Activated CD8-positive, alpha-beta T cell treated with anti-CD3 and anti-CD28 coated beads, Interleukin-2, amount 10 ng/mL, durations not matched to agents 7 days and 5 days (primary cell): ENCODE data around the gene MAPK8. TPM values are rescaled to one million over a fixed set of nuclear protein-coding genes. Genes with fewer than 3 reads are reported as not detected.
A peak's percentile ranks its signal among the peaks of the same experiment; 100 is the strongest.

ENCODE experiments used
- ATAC-seq: fragments of 150-1000 bp; cut with Tn5 transposase; one replicate; pipeline ENCODE4 v1.10.0; 2021; ENCODE audit warnings: moderate library complexity
- CTCF ChIA-PET: fragments of 350-600 bp; sonication (Branson Sonifier 250); formaldehyde crosslinking; loops from one replicate; lab custom pipeline; 2021; ENCODE audit warnings: antibody characterized with exemption; lab: Charles Lee
- POLR2A ChIA-PET: fragments of 350-600 bp; sonication (Branson Sonifier 250); formaldehyde crosslinking; loops from one replicate; lab custom pipeline; 2021; ENCODE audit warnings: antibody characterized with exemption; lab: Charles Lee
- DNase-seq: peaks from one replicate; pipeline ENCODE4 v3.0.0-alpha.2; 2020
- H3K27ac Mint-ChIP-seq: one replicate; pipeline ENCODE4 v1.8.0; 2021; ENCODE audit warnings: mild to moderate bottlenecking, mixed read lengths
- H3K27me3 Mint-ChIP-seq: one replicate; pipeline ENCODE4 v1.8.0; 2021; ENCODE audit warnings: low read depth, mixed read lengths
- H3K36me3 Mint-ChIP-seq: one replicate; pipeline ENCODE4 v1.8.0; 2021; ENCODE audit warnings: low read depth, mixed read lengths
- H3K4me1 Mint-ChIP-seq: one replicate; pipeline ENCODE4 v1.8.0; 2021; ENCODE audit warnings: low read depth, mixed read lengths
- H3K4me3 Mint-ChIP-seq: one replicate; pipeline ENCODE4 v1.8.0; 2021; ENCODE audit warnings: mild to moderate bottlenecking, mixed read lengths
- H3K9me3 Mint-ChIP-seq: one replicate; pipeline ENCODE4 v1.8.0; 2022; ENCODE audit warnings: mixed read lengths; ENCODE audit not compliant: insufficient read depth
- total RNA-seq, 2 experiments: library from RNA; stranded (reverse); gene quantifications; one replicate each; pipeline ENCODE4 v1.2.3, GENCODE V29; 2021

The MAPK8 gene
- total RNA-seq, 2 experiments from 2014 or later, result 29.4 to 30.7 TPM

DNA sequence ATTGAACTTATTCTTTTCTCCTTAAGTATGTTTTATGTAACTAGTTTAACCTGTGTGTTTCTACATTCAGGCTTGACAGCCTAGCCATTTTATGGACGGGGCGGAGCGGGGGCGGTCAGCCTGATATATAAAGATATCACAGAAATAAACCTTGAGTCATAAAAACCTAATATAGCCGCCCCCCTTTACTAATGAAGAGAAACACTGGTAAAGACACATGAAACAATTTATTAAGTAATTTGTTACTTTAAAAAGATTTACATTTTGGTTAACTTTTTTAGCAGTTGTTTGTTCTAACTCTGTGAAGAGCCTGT, 84.0 kb downstream of the MAPK8 start:
- peaks cover 2% of the 10 kb centered on the region for H3K36me3 Mint-ChIP-seq
- no peak for DNase-seq
- ATAC-seq, result no peak
- H3K27ac Mint-ChIP-seq, result peak overlapping the region; percentile 39
- ChIA-PET CTCF (interaction anchor here (0.8 to 2.0 kb wide), 4 partner anchors 11 to 266 kb away, joined by 3 to 9 read pairs (median 4); no protein-coding TSS in a partner anchor), POLR2A (interaction anchor here (0.7 kb wide), 1 partner anchor 81 kb away, joined by 3 read pairs; no protein-coding TSS in a partner anchor)
- H3K4me1 Mint-ChIP-seq, result peaks cover 36% of the 10 kb centered on the region
- H3K9me3 Mint-ChIP-seq, result no peaks in the 10 kb centered on the region
- no peak overlapping the region for H3K4me3 Mint-ChIP-seq
- no peaks in the 10 kb centered on the region for H3K27me3 Mint-ChIP-seq

DNA sequence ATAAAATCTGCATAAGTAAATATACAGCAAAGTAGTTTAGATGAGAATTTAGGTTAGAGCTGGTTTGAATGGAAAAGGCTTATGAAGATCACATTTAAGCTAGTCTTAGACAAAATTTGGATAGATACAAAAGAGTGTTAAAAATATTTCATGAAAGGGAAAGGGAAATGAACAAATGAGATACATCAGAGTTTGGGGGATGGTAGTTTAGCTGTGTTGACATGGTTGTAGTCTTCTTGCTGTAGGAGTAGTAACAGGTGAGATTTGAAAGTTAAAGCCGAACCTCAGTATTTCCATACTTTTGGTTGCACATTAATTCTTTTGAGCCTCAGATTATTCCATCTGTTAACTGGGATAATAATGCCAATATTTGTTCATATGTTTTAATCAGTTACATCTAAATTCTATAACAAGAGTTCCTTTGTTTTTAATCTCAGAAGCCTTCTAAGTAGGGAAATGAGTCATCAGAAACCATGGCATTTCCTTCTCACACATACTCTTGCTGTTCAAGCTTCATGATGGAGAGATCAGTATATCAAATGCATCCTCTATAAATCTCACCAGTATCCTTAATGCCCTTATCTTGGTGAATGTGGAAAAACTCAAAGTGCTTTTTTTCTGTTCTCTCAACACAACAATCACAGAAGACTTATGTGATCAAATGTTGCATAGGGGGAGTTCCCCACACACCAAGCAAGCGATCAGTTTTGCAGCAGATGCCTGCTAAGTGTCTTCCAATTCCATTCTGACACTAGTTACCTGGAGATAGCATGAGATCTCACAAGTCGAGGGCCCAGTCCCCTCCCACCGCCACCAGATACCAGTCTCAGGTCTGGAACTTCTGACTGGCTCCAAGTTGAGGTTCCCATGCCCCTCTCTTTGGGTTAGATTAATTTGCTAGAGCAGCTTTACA, 84.7 kb downstream of the MAPK8 start:
- POLR2A ChIA-PET, result interaction anchor here (0.7 kb wide), 1 partner anchor 81 kb away, joined by 3 read pairs; no protein-coding TSS in a partner anchor
- CTCF ChIA-PET, result interaction anchor here (0.8 to 2.1 kb wide), 8 partner anchors 8 to 1847 kb away, joined by 3 to 9 read pairs (median 3); no protein-coding TSS in a partner anchor
- H3K4me3 Mint-ChIP-seq, result peak overlapping the region; percentile 13
- H3K27me3 Mint-ChIP-seq, result no peaks in the 10 kb centered on the region
- H3K4me1 Mint-ChIP-seq, result peaks cover 36% of the 10 kb centered on the region
- DNase-seq, result no peak
- ATAC-seq, result peak; percentile 81
- H3K27ac Mint-ChIP-seq, result peak overlapping the region; percentile 39
- H3K36me3 Mint-ChIP-seq, result peaks cover 2% of the 10 kb centered on the region
- no peaks in the 10 kb centered on the region for H3K9me3 Mint-ChIP-seq

DNA sequence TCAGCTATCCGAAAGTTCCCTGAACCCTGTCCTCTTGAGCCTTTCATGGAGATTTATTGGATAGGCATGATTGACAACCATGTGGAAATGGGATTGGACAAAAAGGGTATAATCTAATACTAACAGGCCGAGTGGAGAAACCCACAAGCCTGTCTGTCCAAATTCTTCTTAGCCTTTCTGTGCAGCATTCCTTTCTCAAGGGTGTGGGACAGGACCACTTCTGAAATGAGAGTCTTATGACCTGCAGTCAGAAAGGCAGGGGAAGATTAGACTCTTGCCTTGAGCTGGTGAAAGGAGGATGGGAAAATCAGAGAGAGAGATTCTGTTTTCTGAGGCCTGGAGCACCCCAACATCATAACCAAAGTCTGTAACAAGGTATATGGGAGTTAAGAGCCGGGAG, 85.5 kb downstream of the MAPK8 start:
- ATAC-seq (no peak), DNase-seq (no peak)
- CTCF ChIA-PET, result interaction anchor here (1.0 to 2.1 kb wide), 4 partner anchors 9 to 1848 kb away, joined by 3 to 6 read pairs (median 3); no protein-coding TSS in a partner anchor
- peaks cover 36% of the 10 kb centered on the region for H3K4me1 Mint-ChIP-seq
- H3K9me3 Mint-ChIP-seq, result no peaks in the 10 kb centered on the region
- POLR2A ChIA-PET, result no interaction called here
- H3K27ac Mint-ChIP-seq, result no peak overlapping the region
- no peak overlapping the region for H3K4me3 Mint-ChIP-seq
- H3K27me3 Mint-ChIP-seq, result no peaks in the 10 kb centered on the region
- peaks cover 2% of the 10 kb centered on the region for H3K36me3 Mint-ChIP-seq

DNA sequence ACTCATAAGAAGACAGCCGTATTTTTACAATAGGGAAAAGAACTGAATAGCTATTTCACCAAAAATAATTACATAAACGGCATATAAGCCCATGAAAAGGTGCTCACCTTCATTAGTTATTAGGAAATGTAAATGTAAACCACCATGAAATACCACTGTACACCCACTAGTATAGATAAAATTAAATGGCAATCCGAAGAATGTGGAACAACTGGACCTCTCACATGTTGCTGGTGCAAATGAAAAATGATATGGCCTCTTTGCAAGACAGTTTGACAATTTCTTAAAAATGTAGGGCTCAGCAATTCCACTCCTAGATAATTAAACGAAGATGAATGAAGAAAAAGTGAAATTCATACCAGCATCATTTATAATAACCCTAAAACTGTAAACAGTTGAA, 91.8 kb downstream of the MAPK8 start:
- H3K27ac Mint-ChIP-seq, result no peak overlapping the region
- peaks cover 2% of the 10 kb centered on the region for H3K36me3 Mint-ChIP-seq
- no peaks in the 10 kb centered on the region for H3K9me3 Mint-ChIP-seq
- CTCF ChIA-PET, result interaction anchor here (0.6 to 1.7 kb wide), 2 partner anchors 10 to 19 kb away, joined by 3 to 4 read pairs; no protein-coding TSS in a partner anchor
- H3K4me3 Mint-ChIP-seq, result no peak overlapping the region
- no peak for ATAC-seq
- POLR2A ChIA-PET, result no interaction called here
- DNase-seq, result no peak
- peaks cover 6% of the 10 kb centered on the region for H3K4me1 Mint-ChIP-seq
- H3K27me3 Mint-ChIP-seq, result no peaks in the 10 kb centered on the region

DNA sequence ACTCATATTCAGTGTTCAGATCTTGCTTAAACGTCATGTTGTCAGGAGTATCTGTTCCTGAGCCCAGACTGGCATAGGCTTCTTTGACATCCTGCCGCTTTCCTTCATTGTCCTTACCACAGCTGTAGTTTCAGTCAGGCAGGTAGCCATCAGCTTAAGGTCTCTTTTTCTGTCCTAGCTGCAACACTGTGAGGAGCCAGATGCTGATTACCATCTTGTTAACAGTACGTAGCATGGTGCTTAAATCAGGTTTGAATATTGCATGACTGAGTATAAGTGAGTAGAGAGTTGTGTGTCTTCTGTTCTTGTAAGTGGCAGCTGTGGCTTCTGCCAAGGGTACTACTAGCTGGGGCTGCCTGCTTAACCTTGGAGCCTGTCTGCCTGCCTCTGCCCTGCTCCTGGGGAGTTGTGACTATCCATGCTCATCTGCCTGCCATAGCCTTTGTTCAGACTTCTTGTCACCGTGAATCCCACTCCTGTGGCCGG, 92.6 kb downstream of the MAPK8 start:
- ATAC-seq (no peak), DNase-seq (no peak)
- no peaks in the 10 kb centered on the region for H3K36me3 Mint-ChIP-seq
- ChIA-PET CTCF (no interaction called here), POLR2A (no interaction called here)
- H3K4me1 Mint-ChIP-seq, result peaks cover 6% of the 10 kb centered on the region
- H3K9me3 Mint-ChIP-seq, result no peaks in the 10 kb centered on the region
- no peak overlapping the region for H3K4me3 Mint-ChIP-seq
- H3K27ac Mint-ChIP-seq, result no peak overlapping the region
- H3K27me3 Mint-ChIP-seq, result no peaks in the 10 kb centered on the region

DNA sequence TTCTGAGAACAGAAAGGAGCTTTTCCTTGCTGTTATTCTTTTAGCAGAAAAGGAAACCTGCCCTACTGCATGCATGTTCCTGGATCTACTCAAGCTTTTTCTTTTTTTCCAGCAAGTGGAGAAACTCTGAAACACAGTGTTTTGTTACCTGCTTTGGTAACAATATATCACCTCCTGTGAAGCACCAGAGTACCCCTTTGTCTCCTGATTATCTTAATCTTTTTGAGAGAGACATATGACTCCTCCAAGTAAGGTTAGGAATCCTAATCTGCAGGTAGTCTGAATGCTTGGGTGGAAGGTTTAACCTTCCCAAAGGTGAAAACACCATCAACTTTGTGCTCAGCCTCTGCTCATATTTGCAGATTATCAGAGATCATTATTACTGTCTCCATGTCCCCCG, 93.1 kb downstream of the MAPK8 start:
- peaks cover 6% of the 10 kb centered on the region for H3K4me1 Mint-ChIP-seq
- POLR2A ChIA-PET, result no interaction called here

DNA sequence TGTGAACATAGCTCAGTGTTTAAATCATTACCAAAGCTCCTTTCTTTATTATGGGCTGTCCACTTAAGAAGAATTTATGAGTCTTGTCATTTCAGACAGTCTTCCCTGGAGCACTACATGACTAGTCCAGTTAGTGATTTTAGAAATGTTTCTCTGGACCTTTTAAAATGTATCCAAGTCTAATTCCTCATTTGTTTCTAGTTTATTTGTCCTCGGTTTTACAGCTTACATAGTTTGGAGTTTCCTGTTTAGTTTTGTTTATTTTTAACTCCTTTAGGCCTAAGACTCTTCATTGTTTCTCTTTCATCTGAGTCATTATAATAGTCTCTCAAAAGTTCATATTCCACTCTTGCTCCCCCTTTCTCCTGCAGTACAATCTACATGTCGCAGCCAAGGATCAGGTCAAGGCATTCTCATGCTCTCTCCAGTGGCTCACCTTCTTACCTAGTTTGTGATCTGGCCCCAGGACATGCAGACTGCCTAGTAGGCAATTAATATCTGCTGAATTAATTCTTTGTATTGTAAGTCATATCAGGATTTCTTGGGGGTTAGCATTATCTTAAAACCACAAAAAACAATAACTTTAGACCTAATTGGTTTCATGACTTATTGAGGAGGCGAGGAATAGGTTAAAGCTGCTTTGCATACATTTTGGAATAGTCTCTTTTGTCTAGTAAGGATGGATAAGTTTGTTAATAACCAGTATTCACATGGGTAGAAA, 93.8 kb downstream of the MAPK8 start:
- H3K27me3 Mint-ChIP-seq, result no peaks in the 10 kb centered on the region
- POLR2A ChIA-PET, result no interaction called here
- ATAC-seq (no peak), DNase-seq (no peak)
- CTCF ChIA-PET, result interaction anchor here (0.6 to 1.2 kb wide), 2 partner anchors 22 to 37 kb away, joined by 3 read pairs; no protein-coding TSS in a partner anchor
- H3K36me3 Mint-ChIP-seq, result no peaks in the 10 kb centered on the region
- peaks cover 6% of the 10 kb centered on the region for H3K4me1 Mint-ChIP-seq
- H3K9me3 Mint-ChIP-seq, result no peaks in the 10 kb centered on the region
- H3K27ac Mint-ChIP-seq, result no peak overlapping the region
- no peak overlapping the region for H3K4me3 Mint-ChIP-seq

More for the DNA sequence above, 93.1 kb downstream of the MAPK8 start:
- ATAC-seq (no peak), DNase-seq (no peak)
- CTCF ChIA-PET, result interaction anchor here (0.6 kb wide), 1 partner anchor 21 kb away, joined by 3 read pairs; no protein-coding TSS in a partner anchor
- no peaks in the 10 kb centered on the region for H3K9me3 Mint-ChIP-seq
- no peak overlapping the region for H3K4me3 Mint-ChIP-seq
- H3K36me3 Mint-ChIP-seq, result no peaks in the 10 kb centered on the region
- no peak overlapping the region for H3K27ac Mint-ChIP-seq
- no peaks in the 10 kb centered on the region for H3K27me3 Mint-ChIP-seq

DNA sequence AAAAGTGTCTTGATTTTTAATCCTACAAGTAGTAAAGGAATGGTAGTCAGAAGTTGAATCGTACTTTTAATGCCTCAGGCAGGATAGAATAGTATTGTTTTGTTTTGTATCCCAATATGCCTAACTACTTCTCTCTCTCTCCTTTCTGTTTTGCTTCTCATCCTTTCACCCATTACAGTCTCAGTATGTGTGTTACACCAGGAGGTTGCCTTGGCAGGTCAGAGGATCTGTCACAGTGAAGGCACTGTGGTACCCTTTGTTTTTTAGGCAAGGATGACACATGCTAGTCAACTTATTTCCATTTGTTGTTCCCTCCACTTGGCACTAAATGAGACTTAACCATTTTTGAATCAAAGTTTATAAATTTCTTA, 94.4 kb downstream of the MAPK8 start:
- DNase-seq, result no peak
- Mint-ChIP-seq H3K4me3 (no peak overlapping the region), H3K36me3 (no peaks in the 10 kb centered on the region), H3K27me3 (no peaks in the 10 kb centered on the region), H3K9me3 (no peaks in the 10 kb centered on the region), H3K4me1 (peaks cover 6% of the 10 kb centered on the region), H3K27ac (no peak overlapping the region)
- no peak for ATAC-seq
- POLR2A ChIA-PET, result no interaction called here
- CTCF ChIA-PET, result interaction anchor here (1.1 to 1.2 kb wide), 2 partner anchors 10 to 38 kb away, joined by 3 read pairs; no protein-coding TSS in a partner anchor

DNA sequence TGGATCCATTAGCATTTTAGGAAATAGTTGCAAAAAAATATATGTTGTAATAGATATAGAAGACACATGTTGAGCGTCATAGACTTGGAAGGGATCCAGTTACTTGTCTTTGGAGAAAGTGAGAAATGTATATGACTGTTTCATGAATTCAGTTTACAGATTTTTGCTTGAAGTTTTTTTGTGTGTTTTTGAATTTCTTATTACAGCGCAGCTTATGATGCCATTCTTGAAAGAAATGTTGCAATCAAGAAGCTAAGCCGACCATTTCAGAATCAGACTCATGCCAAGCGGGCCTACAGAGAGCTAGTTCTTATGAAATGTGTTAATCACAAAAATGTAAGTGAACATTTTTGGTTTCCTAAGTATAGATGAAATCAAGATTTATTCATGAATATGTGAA, 98.2 kb downstream of the MAPK8 start:
- POLR2A ChIA-PET, result no interaction called here
- Mint-ChIP-seq H3K4me1 (peaks cover 6% of the 10 kb centered on the region), H3K27ac (no peak overlapping the region), H3K36me3 (peaks cover 1% of the 10 kb centered on the region), H3K27me3 (no peaks in the 10 kb centered on the region), H3K9me3 (no peaks in the 10 kb centered on the region), H3K4me3 (no peak overlapping the region)
- no peak for DNase-seq
- ATAC-seq, result no peak
- CTCF ChIA-PET, result no interaction called here

DNA sequence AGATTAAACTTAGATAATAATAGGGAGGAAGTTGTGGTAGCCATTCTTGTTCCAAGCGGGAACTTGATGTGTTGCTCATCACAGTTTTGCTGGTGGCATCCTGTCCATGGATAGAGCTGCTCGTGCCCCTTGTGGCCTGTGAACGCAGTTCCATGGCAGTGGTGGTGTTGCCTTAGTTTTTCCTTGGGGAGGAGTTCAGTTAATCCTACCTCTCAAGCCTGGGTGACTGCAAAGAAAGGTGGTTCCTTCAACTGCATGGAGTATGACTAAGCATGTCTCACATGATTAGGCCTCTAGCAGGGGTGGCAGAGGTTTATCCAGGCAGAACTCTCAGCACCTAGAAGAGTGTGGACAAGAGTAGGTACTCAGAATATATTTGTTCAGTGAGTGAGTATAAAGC, 99.7 kb downstream of the MAPK8 start:
- no peak for ATAC-seq
- no peak for DNase-seq
- ChIA-PET POLR2A (no interaction called here), CTCF (no interaction called here)
- H3K27me3 Mint-ChIP-seq, result no peaks in the 10 kb centered on the region
- H3K4me1 Mint-ChIP-seq, result no peaks in the 10 kb centered on the region
- H3K36me3 Mint-ChIP-seq, result peaks cover 13% of the 10 kb centered on the region
- H3K9me3 Mint-ChIP-seq, result no peaks in the 10 kb centered on the region
- no peak overlapping the region for H3K4me3 Mint-ChIP-seq
- H3K27ac Mint-ChIP-seq, result no peak overlapping the region

DNA sequence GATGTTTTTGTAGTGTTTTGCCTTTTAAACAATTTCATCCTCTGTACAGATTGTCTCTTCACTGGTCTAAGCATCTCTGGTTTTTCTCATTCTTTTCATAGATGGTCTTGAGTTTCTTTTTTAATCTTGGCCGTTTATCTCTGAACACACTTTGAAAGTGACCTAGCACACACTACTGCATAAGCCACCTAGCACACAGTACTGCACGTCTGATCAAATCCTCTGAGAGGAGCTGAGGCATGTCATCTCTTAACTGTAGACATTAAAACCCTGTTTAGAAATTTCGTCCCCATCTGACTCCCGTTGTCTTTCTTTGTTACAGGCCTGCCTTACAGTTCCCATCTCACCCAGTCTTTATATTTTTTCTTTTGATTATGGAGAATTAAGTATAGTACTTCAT, 100.2 kb downstream of the MAPK8 start:
- ChIA-PET POLR2A (no interaction called here), CTCF (no interaction called here)
- no peaks in the 10 kb centered on the region for H3K27me3 Mint-ChIP-seq
- H3K9me3 Mint-ChIP-seq, result no peaks in the 10 kb centered on the region
- no peaks in the 10 kb centered on the region for H3K4me1 Mint-ChIP-seq
- DNase-seq, result no peak
- H3K36me3 Mint-ChIP-seq, result peaks cover 15% of the 10 kb centered on the region
- ATAC-seq, result no peak
- H3K27ac Mint-ChIP-seq, result no peak overlapping the region
- H3K4me3 Mint-ChIP-seq, result no peak overlapping the region
